ENCODE results near the gene SH3RF1.

The SH3RF1 gene

DNA sequence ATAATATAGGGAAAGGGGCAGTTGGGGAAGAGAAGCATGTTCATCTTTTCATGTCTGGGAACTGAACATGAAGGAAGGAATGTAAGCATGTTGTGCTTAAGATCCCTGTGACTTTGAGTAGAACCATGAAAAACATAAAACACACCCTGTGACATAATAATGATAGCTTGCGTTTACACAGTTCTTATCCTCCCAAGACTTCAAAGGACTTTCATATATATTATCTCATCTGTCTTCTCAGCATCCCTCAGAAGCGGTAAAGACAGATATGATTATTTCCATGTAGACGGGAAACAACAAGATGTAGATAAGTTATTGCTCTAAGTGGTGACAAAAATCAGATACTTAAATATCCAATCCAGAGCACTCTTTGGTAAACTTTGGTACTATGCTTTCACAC is 3.3 kb upstream of the SH3RF1 start:
- no peak for DNase-seq

DNA sequence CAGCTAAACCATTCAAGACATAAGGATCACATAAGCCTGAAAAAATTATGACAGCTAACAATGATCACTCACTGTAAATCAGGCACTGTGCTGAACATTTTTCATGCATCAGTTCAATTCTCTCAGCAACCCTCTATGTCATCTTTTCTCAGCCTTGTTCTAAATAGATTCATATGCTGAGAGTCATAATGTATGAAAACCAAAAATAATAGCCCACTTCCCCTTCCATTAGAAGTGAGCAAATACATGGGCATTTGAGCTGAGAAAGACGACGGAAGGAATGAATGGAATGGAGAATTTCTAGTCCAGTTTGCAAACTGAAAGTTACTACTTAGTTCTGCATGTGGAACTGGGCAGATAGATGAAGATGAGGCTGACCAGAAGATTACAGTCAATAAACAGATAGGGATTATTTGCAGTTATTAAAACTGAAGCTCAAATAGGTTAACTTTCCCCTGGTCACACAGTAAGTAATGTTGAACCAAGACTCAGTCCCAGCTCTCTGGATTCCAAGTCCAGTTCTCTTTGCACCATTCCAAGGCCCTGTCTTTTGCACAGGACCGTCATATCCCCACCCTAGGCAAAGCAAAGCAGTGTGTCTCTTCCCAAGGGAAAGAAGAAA is 1.6 kb upstream of the SH3RF1 start:
- no peak for DNase-seq

- DNase-seq = no peak
These were observed 894 bp upstream of the SH3RF1 start for GRCh38 chr4:169271692-169272007.

DNA sequence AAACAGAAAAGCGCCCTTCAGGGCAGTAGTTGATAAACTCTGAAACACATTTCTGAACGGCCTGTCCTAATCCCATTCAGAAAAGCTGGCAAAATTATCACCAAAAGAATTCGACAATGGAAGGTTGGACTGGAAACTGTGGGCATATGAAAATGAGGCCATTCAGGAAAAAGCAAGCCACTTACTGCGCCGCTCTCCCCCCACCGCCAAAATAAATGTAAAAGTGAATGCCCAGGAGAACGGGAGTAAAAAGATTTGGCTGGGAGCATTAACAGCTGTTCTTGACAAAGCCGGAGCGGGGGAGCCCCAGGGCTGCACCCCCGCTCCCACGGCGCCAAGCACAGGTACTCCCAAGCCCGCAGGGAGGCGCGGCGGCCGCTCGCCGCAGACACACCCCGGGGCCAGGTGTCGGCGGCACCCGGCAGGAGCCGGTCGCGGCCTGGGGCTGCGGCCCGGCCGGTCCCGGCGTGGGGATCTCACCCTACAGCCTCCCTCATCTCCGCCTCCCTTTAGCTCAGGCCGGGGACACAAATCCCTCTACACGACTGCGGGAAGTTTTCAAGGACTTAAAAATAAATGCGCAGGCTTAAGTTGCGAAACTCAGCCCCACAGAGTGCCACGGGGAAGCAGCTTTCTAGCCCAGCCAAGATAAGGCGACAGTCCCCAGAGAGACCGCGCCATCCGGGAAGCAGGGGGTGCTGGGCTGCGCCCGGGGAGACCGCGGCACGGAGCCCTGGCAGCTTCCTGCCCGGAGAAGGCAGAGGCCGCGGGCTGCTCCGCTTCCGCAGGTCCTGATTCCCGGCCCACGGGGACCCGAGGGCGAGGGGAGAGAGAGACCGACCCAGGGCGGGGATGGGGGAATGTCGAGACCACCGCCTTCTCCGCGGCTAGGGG is 593 bp downstream of the SH3RF1 start:
- DNase-seq = peak in 2 of 6 experiments; percentile 2 to 3

DNA sequence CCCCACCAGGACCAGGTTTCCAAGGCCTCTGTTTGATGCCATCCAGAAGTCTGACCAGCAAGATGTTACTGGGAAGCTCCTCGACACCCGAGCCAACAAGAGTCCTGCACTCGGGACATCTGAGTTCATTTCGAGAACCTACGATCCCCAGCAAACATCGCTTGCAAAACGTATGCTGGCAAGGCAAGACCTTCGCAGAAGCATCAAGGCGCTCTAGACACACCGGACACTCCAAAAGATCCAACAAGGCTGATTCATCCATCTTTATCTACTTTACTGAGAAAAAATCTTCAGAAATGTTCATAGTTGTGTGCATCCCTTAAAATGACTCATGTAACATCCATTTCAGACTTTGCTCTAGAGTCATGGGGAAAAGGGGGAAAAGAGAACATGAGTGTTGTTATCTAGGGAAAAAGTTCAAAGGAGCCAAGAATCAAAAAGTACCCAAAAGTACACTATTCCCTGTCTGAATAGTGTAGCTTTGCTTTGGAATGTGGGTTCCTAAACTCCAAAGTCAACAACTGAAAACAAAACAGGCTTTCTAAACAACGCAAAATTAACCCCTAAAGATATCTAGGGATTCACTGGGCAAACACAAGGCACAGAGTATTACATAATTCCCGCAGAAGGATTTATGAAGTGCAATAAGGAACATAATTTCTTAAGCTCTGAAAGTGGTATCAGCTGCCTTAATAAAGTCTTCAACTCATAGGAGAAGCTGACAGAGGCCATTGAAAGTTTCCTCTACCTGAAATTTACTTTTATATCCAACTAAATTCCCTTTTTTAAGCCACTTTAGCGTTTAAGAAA is 1.6 kb downstream of the SH3RF1 start:
- DNase-seq = no peak

DNA sequence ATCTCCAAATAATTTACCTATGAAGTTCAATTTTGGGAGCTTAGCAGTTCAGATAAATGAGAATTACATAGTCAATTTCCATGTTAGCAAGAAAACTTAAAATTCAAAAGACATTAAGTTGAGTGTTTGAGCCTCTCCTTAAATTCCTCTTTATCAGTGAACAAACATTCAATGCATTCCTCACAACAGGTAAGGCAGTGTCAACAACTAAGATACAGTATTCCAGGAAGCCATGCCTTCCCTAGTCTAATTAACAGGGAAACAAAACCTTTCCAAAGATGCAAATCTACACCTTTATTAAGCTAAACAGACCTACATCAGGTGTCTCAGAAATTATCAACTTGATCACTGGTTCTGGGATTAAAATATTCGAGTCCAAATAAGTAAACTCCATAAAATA is 3.7 kb downstream of the SH3RF1 start:
- DNase-seq = no peak

DNA sequence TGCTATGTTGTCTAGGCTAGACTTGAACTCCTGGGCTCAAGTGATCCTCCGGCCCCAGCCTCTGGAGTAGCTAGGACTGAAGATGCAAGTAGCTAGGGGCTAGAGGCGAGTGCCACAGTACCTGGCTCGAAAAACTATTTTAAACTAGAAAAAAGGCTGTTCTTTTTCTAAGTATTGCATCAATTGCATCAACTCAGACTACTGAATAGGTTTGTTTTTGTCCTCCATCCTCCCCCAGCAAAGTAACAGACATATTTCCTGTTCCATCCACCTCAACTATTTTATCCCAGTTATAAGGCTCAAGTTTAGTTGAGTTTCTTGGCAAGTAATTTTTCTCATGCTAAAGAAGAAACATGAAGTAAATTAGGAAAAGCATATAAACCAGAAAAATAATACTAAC is 4.1 kb downstream of the SH3RF1 start:
- DNase-seq = no peak

- DNase-seq = no peak
These were observed 4.7 kb downstream of the SH3RF1 start for GRCh38 chr4:169266081-169266480.

DNA sequence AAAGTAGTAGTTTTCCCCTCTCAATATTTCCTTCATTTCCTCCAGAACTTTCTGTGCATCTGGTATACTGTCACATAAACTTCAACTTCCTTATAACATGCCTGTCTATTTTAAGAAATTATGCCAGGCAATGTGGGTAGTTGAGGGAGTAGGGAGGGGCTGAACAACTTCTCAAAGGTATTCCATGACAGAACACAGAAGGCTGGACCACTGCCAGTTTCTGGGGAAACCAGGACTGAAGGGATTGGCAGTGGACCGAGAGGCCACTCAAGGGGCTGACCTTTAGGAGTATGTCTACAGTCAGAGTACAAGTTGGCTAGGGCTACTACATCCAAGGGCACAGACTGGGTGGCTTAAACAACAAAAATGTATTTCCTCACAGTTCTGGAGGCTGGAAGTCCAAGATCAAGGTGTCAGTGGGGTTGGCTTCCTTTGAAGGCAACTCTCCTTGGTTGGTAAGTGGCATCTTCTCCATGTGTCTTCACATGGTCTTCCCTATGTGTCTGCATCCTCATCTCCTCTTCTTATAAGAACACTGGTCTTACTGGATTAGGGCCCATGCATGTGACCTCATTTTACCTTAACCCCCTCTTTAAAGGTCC is 6.9 kb downstream of the SH3RF1 start:
- no peak for DNase-seq

GRCh38 chr4:169260217-169260866 is 10.4 kb downstream of the SH3RF1 start:
- DNase-seq = no peak

DNA sequence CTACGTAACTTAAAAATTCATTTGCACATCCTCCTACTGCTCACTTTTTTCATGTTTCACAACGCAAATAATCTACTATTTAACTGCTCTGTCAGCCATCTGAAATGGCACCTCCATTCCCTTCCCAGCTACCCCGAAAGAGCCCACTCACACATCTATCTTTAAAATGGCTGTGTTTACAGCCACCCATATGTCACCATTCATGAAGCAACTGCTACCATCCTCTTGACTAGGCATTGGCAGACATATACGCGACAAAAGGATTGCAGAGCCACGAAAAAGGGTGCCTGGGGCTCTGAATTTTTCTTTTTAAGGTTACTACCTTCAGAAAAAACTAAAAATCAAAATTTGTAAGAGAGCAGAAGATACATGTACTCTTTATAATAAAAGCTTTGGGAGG is 11.5 kb downstream of the SH3RF1 start:
- no peak for DNase-seq

DNA sequence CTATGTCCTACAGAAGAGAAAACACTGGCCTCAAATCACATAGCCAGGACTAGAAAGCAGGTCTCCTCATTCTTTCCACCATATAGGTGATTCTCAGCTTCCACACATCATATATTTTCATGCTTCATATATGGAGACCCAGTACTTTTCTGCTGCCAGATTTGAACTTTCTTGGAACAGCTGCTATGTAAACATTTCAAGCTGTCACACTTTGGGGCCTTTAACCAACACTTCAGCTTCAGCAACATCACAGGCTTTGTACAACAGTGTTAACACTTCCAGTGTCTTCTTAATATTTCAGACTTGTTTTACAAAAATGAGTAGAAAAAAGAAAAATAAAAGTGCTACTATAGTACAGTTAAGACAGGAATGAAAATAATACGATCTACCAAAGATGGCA is 12.6 kb downstream of the SH3RF1 start:
- no peak for DNase-seq

- DNase-seq = no peak
These were observed 13.6 kb downstream of the SH3RF1 start for GRCh38 chr4:169256856-169257761.

GRCh38 chr4:169256101-169256612 is 14.6 kb downstream of the SH3RF1 start:
- no peak for DNase-seq

GRCh38 chr4:169254546-169254983 is 16.2 kb downstream of the SH3RF1 start:
- DNase-seq = no peak

DNA sequence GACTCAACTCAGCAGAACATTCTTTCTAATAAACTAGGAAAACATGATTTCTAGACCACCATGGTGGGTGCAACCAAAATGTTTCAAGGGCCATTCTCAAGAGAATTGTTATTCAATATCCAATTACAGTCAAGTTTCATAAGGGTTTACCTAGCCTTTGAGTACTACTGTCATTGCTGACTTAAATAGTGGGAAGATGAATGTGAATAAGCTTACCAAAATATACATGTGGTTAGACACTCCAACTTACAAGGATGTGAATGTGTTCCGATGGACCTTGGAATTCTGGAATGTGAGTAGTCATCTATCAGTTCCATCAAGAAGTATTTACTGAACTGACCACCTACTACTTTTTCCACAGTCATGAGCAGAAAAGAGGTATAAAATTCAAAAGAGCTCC is 16.9 kb downstream of the SH3RF1 start:
- no peak for DNase-seq

DNA sequence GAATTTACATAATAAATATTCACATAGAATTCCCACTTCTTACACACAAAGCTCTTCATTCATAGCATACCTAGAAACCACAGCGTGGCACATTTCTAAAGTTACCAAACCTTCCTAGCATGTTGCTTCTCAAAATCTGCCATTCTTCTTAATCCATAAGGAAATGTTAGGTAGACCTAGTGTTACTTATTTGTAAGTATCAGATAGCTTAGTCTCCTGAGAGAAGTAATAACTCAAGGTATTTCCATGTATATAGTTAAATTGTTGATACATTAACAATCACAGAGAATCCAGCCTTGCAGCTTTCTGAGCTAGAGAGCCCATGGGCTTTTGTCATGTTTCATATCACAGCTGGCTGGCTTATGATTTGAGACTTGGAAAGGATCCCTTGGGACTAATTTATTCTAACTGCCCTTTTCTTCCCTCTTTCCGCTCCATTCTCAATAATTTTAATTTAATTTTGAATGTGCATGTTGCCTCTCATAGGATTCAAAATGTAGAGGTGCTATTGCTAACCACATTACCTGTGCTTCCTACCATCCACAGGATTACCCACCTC is 17.6 kb downstream of the SH3RF1 start:
- DNase-seq = no peak

DNA sequence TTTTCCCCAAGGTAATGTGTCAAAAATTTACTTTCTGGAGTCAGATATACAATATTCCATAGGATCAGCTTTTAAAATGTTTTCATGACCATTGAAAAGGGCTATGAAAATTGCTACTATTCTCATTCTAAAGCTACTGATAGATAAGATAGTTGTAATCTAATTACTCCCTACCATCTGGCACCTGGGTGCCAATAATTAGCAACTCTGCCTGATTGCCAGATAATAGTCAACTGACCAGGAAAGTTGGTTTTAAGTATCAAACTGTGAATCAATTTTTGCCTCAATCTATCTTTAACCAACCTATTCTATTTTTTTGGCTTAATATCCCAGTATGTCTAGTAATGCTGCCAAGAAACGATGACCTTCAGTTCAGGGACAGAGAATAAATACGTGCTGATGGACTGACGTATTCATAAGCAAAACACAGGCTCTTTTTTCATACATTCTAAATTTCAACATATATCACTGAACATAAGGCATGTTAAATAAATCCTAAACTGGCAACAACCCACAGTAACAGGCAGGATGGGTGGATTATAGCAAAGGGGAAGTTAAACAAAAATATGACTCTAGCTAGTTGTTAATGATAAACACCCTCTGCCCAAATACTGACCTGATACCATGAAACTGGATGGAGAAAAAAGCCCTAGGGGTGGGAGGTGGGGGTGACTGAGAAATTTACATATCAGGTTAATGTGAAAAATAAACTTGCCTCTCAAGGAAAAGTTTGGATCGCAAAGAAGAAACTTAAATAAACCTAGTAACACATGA is 18.2 kb downstream of the SH3RF1 start:
- DNase-seq = no peak

- DNase-seq = no peak
These were observed 19.2 kb downstream of the SH3RF1 start for GRCh38 chr4:169251291-169252235.

Measured in stimulated activated naive CD4-positive, alpha-beta T cell (primary cell).